GM13976 (cell line): Measurements from ENCODE around the gene CHCHD2.
"Not testable (repeated sequence)": the region's sequence is repeated elsewhere in the genome, so short reads cannot be mapped to it uniquely, and the experiment has no call there.

ENCODE experiments used
- DNase-seq: peaks from one replicate; pipeline ENCODE4 v3.0.0; 2012; ENCODE audit warnings: low spot score
- in situ Hi-C: fragments of 300-500 bp; cut with MboI; formaldehyde crosslinking; loops from one replicate; pipeline ENCODE4 v1.12.0; 2022; ENCODE audit warnings: low sequenced_read_pairs, mixed read lengths, inconsistent platforms; ENCODE audit not compliant: unreplicated experiment
- TF ChIP-seq, protein P1 (sequence below): IDR thresholded peaks from 2 replicates; pipeline ENCODE4 v1.5.1; 2012; ENCODE audit warnings: borderline replicate concordance, mild to moderate bottlenecking; ENCODE audit not compliant: insufficient read depth; ENCODE audit errors: extremely low read depth, missing control alignments, control extremely low read depth

Gene CHCHD2, protein sequence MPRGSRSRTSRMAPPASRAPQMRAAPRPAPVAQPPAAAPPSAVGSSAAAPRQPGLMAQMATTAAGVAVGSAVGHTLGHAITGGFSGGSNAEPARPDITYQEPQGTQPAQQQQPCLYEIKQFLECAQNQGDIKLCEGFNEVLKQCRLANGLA

GRCh38 chr7:56106108-56107073, at the start of gene CHCHD2:
CHCHD2 (minus strand) TSS chr7:56106476; CDS start chr7:56106413, 63 bp downstream.
- TF ChIP-seq, protein P1, sequence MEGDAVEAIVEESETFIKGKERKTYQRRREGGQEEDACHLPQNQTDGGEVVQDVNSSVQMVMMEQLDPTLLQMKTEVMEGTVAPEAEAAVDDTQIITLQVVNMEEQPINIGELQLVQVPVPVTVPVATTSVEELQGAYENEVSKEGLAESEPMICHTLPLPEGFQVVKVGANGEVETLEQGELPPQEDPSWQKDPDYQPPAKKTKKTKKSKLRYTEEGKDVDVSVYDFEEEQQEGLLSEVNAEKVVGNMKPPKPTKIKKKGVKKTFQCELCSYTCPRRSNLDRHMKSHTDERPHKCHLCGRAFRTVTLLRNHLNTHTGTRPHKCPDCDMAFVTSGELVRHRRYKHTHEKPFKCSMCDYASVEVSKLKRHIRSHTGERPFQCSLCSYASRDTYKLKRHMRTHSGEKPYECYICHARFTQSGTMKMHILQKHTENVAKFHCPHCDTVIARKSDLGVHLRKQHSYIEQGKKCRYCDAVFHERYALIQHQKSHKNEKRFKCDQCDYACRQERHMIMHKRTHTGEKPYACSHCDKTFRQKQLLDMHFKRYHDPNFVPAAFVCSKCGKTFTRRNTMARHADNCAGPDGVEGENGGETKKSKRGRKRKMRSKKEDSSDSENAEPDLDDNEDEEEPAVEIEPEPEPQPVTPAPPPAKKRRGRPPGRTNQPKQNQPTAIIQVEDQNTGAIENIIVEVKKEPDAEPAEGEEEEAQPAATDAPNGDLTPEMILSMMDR: no peak
- DNase-seq: peak; percentile 97
- in situ Hi-C loops: loop anchor here (25.0 kb wide), 1 partner anchor 94 kb away; no protein-coding TSS in a partner anchor

GRCh38 chr7:56131062-56131461, 24.8 kb upstream of the CHCHD2 start:
- in situ Hi-C loops, DNase-seq: not testable (repeated sequence)

DNA sequence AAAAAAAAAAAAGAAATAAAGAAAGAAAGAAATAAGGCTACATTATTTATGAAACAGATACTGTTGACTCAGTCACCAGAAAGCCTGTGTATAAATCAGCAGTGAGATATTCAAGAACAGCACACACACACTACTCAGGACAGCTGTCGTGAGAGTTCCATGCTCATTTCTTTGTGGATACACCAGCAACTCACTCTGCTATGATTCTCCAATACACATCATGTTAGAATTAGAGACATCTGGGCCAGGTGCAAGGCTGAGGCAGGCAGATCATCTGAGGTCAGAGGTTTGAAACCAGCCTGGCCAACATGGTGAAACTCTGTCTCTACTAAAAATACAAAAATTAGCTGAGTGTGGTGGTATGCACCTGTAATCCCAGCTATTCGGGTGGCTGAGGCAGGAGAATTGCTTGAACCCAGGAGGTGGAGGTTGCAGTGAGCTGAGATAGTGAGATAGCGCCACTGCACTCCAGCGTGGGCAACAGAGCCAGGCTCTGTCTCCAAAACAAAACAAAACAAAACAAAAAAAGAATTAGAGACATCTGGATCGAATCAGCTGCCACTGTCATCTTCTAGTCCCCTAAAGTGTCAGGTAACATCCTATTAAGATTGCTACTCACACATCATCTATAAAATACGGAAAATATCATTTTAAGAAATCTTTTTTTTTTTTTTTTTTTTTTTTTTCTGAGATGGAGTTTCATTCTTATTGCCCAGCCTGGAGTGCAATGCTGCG, 21.1 kb upstream of the CHCHD2 start:
- TF ChIP-seq, protein P1: no peak
- no peak for DNase-seq
- in situ Hi-C loops: no loop called here

GRCh38 chr7:56125831-56126230, 19.6 kb upstream of the CHCHD2 start:
- no peak for DNase-seq
- TF ChIP-seq, protein P1: no peak
- in situ Hi-C loops: no loop called here

- in situ Hi-C loops: loop anchor here (25.0 kb wide), 1 partner anchor 113 kb away; no protein-coding TSS in a partner anchor
- no peak for DNase-seq
- TF ChIP-seq, protein P1: no peak
These were observed 18.7 kb upstream of the CHCHD2 start for GRCh38 chr7:56124981-56125380.

- in situ Hi-C loops: loop anchor here (25.0 kb wide), 1 partner anchor 109 kb away; no protein-coding TSS in a partner anchor
- no peak for DNase-seq
These were observed 15.2 kb upstream of the CHCHD2 start for GRCh38 chr7:56121440-56121839.

More at GRCh38 chr7:56121440-56121839, 15.2 kb upstream of the CHCHD2 start:
- TF ChIP-seq, protein P1: no peak
